ENCODE results near the gene LMO7.
"Not testable (repeated sequence)": the region's sequence is repeated elsewhere in the genome, so short reads cannot be mapped to it uniquely, and the experiment has no call there.

LMO7 gene

GRCh38 chr13:75749407-75749806 is 113.3 kb downstream of the LMO7 start:
- DNase-seq: no peak

DNA sequence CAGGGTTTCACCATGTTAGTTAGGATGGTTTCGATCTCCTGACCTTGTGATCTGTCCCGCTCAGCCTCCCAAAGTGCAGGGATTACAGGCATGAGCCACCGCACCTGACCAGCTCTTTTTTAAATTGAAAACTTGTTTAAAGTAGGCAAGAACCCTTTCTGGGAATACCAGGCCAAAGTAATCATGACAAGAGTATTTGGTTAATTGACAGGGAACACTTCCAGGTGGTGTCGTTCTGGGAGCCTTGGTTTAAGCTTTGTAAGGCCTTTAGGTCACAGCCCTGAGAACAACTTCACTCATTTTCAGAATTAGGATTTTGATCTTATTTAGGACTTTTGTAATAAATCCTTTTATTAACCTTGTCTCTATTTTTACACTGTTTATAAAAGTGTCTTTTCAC is 115.2 kb downstream of the LMO7 start:
- no peak for DNase-seq

DNA sequence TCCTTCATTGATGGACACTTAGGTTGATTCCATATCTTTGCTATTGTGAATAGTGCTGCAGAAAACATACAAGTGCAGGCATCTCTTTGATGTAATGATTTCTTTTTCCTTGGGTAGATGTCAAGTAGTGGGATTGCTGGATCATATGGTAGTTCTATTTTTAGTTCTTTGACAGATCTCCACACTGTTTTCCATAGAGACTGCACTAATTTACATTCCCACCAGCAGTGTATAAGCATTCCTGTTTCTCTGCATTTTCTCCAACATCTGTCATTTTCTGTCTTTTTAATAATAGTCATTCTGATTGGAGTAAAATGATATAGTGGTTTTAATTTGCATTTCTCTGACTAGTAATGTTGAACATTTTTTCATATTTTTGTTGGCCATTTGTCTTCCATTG is 116.7 kb downstream of the LMO7 start:
- no peak for DNase-seq

DNA sequence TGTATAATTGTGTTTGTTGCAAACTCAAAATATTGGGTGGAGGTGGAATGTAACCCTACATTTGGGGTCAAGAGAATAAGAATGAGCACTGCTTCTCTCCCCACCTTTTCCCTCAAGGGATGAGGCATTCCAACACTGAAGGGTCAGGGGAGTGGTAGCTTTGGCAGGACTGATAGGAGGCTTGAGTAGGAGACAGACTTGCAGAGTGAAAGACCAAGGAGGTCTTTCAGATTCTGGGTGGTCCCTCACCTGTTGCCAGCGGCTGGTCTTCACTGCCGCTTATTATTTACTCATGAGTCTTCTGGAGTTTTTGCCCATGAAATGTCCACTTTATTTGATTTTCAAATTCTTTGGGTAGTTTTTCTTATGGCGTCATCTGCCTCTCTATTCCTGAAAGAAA is 118.8 kb downstream of the LMO7 start:
- DNase-seq: no peak

GRCh38 chr13:75757336-75757735 is 121.2 kb downstream of the LMO7 start:
- DNase-seq: no peak

DNA sequence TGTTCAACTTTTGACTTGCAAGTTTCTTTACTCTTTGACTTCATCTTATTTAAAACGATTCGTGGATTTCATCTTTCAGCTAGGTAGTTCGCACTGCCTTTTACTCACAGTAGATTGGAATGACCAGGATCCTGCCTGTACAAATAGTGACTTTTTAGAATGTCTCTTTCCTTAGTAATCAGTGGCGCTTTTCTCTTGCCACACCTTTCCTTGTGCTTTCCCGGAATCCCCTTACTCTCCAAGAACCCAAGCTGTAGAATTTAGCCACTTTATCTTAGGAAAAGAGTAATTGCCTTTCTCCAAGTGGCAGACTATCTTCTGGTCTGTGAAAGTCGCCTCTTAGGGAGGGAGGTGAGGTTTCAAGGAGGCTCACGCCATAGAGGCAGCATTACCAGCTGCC is 123.4 kb downstream of the LMO7 start:
- DNase-seq: no peak

DNA sequence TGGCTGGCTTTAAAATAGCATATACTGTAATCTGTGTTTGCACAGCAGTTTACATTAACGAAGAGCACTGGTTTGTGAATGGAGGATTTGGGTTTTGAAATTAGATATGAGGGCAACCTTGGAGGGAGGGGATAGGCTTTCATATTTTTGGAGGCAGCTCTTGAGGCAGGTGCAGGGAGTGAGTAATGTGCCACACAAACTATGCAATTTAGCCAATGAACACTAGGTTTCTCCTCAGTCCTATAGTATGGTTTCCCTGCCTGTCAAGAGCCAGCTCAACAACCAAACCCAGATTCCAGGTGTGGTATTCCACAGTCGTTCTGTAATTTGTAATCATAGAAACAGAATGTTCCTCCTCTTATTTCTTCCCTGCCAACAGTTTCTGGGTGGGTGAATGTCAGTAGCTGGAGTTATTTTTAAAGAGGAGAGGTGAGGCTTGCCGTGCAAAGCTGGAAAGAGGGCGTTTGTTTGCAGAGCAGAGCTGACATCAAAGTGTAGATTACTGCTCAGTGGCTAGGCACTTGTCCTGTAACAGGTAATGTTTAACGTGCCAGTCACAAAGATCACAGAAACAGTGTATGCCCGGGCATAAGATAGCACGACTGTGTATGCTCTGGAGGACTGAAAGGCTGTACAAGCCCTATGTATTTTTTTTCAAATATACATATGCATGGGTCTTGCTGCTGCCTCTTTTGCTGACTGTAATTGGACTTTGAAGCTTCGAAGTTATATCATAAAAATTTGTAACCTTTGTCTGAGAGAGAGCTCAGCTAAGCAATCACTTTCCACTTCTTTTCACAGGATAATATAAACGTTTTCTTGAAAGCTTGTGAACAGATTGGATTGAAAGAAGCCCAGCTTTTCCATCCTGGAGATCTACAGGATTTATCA is 124.2 kb downstream of the LMO7 start:
- peak in 1 of 2 donors; percentile 4 for DNase-seq

DNA sequence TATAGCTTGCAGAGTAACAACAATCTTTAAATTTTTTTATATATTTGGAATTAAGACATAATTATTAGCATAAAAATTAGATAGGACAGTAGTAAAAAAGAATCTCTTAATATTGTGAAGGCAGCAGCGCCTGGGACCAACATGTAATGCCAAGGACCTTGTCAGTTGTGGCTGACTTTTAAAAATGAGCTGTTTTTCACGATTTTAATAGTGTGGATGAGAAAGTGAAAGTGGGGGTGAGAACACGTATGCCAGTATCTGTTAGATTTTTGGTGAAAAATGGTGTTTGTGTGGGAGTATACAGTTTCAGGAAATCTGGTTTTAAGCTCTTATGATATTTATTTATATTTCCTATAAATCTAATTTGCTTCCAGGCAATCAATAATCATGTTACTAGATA is 125.2 kb downstream of the LMO7 start:
- DNase-seq: peak; percentile 8 to 19

DNA sequence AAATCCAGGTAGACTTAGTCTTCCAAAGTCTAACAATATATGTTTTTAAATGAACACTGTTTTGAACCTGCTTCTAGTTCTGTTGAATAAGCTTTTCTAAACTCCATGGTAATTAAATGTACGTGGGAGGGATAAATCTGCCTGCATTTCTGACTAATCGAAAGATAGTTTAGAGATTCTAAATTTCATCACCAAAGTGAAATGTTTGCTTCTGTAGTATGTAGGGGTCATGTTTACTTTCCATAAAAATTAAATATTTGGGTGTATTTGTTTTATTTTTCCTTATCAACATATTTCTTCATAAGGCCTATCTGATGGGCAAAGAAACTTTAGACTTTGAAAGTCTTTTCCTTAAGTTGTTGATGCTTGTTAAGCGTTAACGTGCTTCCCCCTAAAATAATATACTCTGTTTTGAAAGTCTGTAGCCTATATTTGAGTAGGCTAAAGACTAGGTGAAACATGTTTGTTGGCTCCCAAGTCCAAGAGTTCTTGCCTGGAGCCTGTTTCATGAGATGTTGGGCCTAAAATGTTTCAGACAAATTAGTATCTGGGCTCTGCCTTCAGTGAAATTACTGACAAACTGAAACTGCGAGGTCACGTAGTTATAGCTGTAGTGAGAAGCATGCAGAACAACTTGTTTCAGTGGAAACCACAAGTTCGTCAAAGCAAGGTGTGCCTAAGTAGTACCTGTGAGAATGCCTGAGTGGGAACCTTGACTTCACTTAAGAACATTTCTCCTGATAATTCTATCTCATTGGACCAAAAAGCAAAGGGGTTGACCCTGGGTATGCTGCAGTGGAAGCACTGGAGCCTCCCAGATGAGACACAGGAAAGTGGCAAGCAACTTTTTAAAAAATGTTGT is 126.2 kb downstream of the LMO7 start:
- peak in 1 of 2 donors; percentile 30 for DNase-seq

DNA sequence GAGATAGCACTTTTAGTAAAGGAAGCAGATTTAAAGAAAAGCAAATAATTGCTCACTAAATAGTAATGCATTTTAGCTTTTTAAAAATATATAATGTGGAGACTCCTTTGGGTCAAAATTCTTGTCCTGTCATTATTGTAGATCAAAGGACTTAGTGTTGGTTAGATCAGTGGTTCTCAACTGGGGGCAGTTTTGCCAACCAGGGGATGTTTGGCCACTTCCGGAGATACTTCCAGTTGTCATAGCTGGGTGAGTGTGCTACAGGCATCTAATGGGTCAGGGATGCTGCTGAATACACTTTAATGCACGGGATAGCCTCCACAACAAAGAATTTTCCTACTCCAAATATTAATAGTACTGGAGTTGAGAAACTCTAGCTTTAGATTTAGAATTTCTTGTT is 126.8 kb downstream of the LMO7 start:
- no peak for DNase-seq

GRCh38 chr13:75763512-75763911 is 127.4 kb downstream of the LMO7 start:
- DNase-seq: no peak

DNA sequence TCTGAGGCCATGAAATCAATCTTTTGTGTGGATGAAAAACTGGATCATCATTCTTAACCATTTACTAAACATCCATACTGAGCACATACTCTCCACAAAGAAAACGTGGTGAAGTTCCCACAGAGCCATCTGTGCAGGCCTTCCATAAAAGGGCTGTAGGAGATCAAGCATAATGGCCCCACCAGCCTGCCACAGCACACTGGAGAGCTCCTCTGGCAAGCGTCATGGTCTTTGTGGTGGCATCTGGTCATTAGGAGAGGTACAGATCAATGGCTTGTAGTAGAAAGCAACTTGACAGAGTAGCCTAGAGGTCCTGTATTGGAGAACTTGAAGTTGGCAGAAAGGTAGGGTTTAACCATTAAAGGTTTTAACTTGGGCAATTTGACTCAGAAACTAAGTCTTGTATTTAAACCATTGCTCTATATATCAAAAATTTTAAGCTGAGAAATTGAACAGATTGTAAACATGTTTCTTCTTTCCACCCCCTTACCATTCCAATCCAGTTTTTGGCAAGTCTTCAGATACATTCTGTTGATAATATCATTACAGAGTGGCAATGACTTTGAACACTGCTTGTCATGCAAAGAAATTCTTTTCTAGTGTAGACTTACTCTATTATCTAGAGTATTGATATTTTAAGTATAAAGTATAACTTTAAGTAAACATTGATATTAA is 128.3 kb downstream of the LMO7 start:
- no peak for DNase-seq

GRCh38 chr13:75764926-75765310 is 128.8 kb downstream of the LMO7 start:
- DNase-seq: no peak

DNA sequence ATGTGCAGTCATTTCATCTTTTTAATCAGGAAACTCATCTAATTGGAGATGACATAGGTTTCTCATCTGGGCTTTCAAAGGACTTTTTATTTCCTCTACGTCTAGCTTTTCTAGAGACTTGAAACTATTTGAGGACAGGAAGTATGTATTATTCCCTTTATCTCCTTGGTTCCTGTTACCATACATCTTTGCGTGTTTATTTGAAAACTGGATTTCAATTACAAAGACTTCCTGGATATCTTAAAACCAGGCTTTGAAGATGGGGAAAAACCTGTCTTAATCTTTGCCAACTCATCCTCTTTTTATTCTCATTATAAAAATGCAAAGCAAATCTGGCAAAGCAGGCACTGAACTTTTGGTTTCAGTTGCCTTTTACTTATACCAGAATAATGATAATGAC is 130.5 kb downstream of the LMO7 start:
- no peak for DNase-seq

GRCh38 chr13:75769141-75769905 is 133.2 kb downstream of the LMO7 start:
- no peak for DNase-seq

DNA sequence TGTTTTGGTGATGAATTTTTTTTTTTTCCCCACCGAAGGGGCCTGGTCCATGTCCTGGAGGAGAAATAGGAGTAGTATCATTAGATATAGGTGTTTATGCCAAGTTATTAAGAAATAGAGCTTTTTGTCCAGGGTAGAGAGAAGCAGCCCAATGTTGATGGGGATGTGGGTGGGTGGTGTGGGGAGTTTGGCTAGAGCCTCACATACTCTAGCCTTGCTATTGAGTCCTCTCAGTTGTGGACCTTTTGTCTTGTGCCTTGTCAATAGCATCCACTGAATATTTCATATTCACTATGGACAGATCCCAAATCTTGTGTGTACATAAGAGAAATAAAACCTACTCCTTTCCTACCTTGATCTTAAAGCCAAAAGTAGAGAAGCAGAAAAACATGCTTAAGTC is 134.0 kb downstream of the LMO7 start:
- DNase-seq: no peak

DNA sequence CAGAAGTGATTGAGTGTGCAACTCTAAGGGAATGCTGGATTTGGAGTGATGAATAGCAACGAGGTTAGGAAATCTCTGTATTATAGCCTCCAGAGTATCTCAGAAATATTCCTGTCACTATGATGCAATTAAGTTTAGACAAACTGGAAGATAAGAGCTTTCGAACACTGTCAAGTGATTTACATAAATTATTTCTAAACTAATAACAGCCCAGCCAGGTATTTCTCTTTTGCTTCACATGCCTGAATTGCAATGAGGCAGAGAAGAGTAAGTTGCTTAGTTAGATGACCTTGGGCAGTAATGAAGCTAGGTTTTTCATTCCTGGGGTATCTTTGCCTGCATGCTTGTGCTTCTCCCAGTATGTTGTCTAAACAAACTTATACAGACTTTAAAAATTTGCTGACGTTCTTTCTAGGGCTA is 134.5 kb downstream of the LMO7 start:
- no peak for DNase-seq

GRCh38 chr13:75771226-75771625 is 135.1 kb downstream of the LMO7 start:
- DNase-seq: no peak

DNA sequence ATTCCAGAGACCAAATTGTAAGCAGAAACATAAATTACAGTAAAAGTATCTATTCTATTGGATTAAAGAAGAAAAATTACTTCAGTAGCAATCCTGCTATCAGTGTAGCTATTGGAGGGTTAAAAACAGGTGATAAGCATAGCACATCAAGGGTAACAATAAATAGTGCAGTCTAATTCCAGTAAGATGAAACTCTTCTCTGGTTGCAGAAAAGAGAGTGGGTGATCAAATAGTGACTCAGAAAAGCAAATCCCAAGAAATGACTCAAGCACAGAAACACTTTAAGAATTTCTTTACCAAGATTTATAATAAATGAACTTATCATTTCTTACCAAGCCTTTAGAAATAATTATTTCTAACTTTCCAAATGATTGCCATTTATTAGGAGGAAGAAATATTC is 135.7 kb downstream of the LMO7 start:
- DNase-seq: no peak

DNA sequence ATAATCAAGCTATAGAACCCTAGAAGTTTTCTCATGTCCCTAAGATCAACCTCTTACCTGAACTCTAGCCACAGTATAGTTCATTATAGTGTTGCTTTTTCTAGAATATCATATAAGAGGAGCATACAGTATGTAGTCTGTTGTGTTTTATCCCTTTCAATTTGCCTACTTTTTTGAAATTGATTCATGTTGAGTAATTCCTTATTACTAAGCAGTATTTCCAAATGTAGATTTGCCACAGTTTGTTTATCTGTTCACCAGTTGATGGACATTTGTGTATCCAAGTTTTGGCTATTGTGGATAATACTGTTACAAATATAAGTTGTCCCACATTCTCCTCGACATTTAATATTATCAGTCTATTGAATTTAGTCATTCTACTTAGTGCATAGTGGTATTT is 138.0 kb downstream of the LMO7 start:
- no peak for DNase-seq

- no peak for DNase-seq
These were observed 140.4 kb downstream of the LMO7 start for GRCh38 chr13:75776550-75776949.

- DNase-seq: no peak
These were observed 143.3 kb downstream of the LMO7 start for GRCh38 chr13:75779393-75779792.

- not testable (repeated sequence) for DNase-seq
These were observed 144.0 kb downstream of the LMO7 start for GRCh38 chr13:75780103-75780502.
